Esophagus squamous epithelium (tissue), 4 donors: ENCODE data around the gene HMGCR.

ENCODE experiments used
- POLR2A ChIP-seq, 4 donors: fragments of 450-650 bp; IDR thresholded peaks; one replicate each; pipeline ENCODE4 v1.6.1; 2017; ENCODE audit warnings: antibody characterized with exemption in 4 of 4, mild to moderate bottlenecking in 4 of 4, moderate library complexity in 3 of 4
- TF ChIP-seq, protein P1 (sequence below), 6 experiments: fragments of 450-650 bp in 4 of 6; fragments of 200-600 bp in 2 of 6; sonication (generic) in 2 of 6; IDR thresholded peaks; one replicate each; pipeline ENCODE4 v1.5.1; 2016 to 2019; ENCODE audit warnings: antibody characterized with exemption in 6 of 6, mild to moderate bottlenecking in 4 of 6, moderate library complexity in 4 of 6

DNA sequence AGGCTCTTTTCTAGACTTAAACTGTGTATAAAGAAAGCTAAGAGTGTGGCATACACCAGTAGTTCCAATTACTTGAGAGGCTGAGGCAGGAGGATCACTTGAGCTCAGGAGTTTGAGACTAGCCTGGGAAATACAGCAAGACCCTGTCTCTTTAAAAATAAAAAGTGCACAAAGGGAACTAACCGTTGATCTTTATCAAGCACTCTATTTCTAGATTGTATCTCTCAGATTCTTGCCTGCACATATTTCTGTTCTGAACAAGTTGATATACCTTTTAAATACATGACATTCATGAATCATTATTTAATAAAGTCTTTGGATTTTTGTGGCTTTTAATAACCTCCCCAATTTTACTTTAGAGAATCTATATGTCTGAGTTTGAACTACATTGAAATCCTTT is 47.2 kb downstream of the HMGCR start:
- TF ChIP-seq, protein P1, sequence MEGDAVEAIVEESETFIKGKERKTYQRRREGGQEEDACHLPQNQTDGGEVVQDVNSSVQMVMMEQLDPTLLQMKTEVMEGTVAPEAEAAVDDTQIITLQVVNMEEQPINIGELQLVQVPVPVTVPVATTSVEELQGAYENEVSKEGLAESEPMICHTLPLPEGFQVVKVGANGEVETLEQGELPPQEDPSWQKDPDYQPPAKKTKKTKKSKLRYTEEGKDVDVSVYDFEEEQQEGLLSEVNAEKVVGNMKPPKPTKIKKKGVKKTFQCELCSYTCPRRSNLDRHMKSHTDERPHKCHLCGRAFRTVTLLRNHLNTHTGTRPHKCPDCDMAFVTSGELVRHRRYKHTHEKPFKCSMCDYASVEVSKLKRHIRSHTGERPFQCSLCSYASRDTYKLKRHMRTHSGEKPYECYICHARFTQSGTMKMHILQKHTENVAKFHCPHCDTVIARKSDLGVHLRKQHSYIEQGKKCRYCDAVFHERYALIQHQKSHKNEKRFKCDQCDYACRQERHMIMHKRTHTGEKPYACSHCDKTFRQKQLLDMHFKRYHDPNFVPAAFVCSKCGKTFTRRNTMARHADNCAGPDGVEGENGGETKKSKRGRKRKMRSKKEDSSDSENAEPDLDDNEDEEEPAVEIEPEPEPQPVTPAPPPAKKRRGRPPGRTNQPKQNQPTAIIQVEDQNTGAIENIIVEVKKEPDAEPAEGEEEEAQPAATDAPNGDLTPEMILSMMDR (IDR thresholded peaks at IDR 0.05) = no peak
- TF ChIP-seq POLR2A (IDR thresholded peaks at IDR 0.05) = no peak
